NCI-H1092 treated with DMSO at 0.1 percent for 48 hours (cell line): ENCODE results near the gene SPOCK3.
"Not testable (repeated sequence)": the region's sequence is repeated elsewhere in the genome, so short reads cannot be mapped to it uniquely, and the experiment has no call there.

Experiments
- DNase-seq: peaks from one replicate; lab custom pipeline; 2025; lab: John Stamatoyannopoulos, UW

SPOCK3 gene

DNA sequence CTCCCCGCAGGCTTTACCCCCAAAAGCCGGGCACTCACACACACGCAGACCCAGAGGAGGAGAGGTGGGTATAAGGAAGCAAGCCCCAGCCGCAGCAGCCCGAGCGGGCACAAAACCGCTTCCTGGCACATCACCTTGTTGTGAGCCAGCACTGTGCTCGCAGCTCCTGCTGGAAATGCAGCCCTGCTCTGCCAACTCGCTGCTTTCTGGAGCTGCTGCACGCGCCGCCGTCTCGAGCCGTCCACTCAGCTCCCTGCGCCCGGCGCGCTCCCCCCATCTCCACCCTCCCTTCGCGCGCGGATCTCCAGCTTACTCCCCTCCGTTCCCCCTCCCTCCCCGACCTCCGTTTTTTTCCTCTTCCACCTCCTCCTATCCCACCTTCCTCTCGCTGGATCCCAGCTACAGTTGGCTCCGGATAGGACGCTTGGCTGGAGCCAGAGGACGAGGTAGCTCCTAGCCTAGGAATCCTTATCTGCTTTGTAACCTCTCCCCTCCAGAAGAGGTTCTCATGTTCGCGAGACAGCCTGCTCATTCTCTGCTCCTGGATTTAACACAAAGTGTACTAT, at the start of gene SPOCK3:
TSS of gene SPOCK3 (minus strand) at position 179 of the 566 bp plus-strand sequence.
- peak; percentile 34 for DNase-seq

DNA sequence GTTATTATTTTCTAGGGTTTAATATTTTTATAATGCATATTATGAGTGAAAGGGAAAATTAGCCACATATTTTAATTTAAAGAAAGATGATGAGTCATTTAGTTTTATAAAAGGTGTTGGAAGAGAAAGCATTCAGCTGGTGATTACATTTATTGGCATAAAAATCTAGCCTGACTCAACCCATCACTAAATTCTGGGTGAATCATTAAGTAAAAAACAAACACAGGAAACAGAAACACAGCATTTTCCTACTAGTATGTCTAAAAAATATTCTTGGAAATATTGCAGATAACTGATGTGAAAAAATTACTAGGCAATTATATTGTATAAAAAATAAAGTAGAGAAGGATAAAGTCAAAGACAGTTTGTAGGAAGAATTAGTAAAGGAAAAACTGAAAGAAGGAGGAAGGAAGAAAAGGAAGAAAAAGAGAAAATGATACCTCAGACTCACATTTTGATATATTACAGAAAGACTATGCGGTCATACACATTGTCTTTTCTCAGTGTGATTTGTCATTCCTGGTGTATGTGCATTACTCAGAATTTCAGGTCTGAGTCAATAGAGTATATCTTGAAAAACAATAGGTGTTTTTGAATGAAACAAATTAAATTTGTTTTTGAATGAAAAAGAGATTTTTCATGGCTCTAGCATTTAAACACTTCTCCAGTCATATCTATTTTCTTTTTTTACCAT, 48.0 kb upstream of the SPOCK3 start:
- no peak for DNase-seq

DNA sequence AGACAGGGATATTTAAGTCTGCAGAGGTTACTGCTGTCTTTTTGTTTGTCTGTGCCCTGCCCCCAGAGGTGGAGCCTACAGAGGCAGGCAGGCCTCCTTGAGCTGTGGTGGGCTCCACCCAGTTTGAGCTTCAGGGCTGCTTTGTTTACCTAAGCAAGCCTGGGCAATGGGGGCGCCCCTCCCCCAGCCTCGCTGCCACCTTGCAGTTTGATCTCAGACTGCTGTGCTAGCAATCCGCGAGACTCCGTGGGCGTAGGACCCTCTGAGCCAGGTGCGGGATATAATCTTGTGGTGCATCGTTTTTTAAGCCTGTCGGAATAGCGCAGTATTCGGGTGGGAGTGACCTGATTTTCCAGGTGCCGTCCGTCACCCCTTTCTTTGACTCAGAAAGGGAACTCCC, 47.3 kb upstream of the SPOCK3 start:
- not testable (repeated sequence) for DNase-seq

DNA sequence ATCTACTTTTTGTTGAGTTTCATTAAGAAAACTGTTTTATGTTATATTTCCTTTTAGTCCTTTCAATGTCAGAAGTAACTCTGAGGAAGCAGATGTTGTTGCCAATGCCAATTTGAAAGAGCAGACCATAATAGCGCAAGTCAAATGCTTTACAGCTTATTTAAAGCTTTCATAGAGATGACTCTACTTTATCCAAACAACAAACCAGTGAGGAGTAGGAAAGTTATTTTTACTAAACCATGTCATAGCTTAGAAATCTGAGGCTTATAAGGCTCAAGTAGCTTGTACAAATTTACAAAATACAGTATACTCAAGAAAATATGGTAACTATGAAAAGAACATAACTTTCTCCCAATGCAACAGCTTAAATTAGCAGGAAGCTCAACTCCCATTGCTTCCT, 40.1 kb upstream of the SPOCK3 start:
- no peak for DNase-seq

DNA sequence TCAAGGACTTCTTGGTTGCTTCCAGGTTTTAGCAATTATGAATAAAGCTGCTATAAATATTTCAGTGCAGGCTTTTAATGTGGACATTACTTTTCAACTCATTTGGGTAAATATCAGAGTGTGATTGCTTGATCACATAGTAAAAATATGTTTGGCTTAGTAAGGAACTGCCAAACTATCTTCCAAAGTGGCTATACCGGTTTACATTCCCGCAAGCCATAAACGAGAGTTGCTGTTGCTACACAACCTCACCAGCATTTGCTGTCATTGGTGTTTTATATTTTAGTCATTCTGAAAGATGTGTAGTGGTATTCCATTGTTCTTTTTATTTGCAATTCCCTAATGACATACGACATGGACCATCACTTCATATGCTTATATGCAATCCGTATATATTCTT, 30.9 kb upstream of the SPOCK3 start:
- no peak for DNase-seq

DNA sequence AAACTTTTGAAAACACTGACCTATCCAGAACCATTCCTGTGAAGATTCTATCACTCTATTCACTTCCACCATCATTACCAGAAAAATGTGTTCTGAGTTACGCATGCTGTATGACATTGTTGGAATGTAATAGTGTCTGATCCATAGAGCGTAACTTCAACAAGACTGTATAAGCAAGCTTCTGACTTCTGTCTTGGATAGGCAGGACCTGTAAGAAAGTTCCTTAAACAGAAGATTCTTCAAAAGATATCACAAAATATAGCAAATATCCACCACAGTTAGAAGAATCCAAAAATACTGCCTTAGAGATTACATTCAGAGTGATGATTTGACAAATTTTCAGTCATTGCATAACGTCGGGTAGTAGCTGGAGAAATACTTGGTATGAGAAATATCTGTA, 14.0 kb upstream of the SPOCK3 start:
- DNase-seq, result no peak

DNA sequence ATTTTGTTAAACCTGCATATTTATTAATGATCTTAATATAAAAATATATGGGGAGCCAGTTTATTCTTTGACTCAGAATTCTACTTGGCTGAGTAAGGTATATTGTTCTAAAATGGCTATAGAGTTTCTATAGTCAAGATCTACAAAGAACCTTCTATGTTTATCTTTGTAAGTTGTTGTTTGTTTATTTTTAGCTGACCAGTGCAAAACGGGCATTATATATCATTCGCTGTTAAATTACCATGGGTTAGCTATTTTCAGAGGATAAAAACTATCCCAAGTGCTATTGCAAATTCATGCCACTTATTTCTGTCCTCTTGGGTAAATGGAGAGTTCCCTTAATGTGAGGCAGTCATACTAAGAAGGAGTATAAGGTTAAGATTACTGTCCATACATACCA, 5.3 kb upstream of the SPOCK3 start:
- no peak for DNase-seq

DNA sequence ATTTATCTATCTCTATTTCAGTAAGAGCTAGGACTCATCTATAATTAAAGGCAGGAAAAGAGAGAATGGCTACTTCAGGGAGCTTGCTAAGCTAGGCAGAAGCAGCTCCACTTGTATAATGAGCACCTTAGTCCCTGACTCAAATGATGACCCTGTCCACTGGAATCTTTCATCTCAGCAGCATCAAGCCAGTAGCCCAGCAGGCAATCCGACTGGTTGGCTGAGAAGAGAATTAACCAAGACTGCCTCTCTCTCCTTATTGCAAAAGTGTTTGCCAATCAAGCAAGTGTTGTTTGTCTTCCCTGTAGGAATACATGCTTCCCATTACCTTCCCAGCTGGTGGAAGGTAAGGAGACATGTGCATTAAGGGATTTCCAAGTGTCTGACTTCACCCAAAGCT, 3.9 kb upstream of the SPOCK3 start:
- no peak for DNase-seq

DNA sequence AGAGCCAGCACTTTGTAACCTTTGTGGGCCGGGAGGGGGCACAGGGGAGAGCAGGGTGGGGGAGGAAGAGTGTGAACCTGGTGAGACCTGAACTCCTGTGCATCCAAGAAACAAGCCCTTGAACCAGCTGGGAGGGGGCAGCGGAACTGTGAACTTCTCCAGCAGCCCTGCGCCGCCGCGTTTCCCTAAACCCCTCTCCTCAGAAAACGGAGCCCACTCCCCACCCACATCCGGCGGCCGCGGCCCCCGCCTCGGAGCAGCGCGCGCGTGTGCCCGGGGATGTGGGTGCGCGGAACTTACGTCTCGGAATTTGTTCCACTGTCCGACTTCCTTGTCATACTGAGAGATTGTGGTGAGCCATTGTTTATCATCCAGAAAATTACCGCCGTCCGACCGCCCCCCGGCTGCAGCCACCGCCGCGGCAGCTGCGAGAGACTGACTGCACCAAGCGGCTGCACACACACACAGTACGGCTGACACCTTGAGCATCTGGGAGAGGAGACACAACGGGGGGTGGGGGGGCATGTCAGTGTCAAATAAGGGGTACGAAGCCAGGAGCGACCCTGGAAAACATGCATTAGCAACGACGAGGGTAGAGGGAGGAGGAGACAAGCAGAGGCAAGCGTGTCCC, 494 bp downstream of the SPOCK3 start:
- no peak for DNase-seq

DNA sequence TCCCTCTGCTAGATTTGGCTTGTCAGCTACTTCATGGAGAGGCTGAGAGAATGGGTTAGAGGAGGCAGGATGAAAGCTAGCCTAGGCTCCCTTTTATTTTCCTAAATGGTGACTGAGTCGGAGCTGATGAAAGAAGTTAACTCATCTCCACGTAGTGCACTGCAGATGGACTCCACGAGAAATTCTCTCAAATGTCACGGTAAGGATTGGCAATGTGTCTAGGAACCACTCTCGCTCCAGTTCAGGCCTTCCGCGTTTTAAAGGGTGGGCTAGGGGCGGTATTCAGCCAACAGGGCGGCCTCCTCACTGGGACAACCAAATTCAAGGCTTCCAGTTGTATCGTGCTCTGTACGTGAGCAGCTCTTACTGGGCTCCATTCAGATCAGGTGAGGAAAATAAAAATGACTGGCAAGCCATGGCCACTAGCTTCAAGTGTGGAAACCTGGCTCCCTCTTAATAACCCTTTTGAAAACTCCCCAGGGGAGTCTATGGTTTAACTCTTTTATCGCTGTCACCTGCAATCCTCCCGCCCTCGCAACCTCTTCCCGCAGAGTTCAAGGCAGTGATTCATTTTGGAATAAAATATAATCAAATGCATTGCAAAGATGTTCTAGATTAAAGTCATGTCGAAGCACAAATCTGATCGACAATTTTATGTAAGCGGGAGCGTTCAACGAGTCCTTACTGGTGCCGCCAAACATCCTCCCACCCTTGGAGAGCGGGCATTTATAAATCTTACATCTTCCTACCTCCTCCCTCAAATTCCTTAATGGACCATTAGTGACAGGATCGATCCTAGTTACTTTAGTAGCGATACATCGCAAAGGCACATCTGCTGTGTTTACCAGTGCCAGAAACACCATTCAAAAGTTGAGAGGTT, 1.2 kb downstream of the SPOCK3 start:
- DNase-seq, result no peak

DNA sequence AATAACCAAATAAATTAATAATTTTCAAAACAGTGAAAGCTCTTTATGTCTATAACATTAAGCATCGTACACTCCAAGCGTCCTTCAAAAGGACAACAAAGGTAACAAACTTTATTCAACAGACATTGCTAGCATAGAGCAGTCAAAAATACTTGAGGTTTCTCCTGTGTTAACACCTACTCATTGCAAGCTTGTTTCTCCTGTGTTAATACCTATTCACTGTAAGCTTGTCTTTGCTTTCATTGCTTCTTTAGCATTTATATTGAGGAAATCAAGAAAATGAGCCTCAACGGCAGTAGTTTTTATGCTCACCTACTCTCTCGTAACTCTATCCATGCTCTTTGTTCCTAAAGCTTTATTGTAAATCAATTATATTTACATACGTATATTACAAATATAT, 3.5 kb downstream of the SPOCK3 start:
- no peak for DNase-seq

DNA sequence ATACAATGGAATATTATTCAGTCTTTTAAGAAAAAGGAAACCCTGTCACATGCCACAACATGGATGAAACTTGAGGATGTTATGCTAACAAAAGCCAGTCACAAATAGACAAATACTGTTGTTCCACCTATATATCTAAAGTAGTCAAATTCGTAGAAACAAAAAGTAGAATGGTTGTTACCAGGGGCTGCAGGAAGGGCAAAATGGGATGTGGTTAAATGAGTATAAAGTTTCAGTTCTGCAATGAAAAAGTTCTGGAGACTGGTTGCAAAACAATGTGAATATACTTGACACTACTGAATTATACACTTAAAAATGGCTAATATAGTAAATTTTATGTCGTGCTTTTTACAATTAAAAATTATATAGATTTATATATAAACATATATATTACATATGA, 12.2 kb downstream of the SPOCK3 start:
- no peak for DNase-seq

DNA sequence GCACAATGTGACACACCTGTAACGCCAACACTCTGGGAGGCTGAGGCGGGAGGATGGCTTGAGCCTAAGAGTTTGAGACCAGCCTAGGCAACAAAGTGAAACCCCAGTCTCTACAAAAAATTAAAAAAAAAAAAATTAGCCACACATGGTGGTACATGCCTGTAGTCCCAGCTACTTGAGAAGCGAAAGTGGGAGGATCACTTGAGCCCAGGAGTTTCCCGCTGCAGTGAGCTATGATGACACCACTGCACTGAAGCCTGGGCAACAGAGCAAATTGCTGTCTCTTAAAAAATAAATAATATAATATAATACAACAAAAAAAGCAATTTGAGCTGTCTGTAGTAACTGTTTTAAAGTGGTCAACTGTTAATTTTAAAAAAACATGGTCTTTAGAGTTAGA, 13.2 kb downstream of the SPOCK3 start:
- DNase-seq, result no peak

DNA sequence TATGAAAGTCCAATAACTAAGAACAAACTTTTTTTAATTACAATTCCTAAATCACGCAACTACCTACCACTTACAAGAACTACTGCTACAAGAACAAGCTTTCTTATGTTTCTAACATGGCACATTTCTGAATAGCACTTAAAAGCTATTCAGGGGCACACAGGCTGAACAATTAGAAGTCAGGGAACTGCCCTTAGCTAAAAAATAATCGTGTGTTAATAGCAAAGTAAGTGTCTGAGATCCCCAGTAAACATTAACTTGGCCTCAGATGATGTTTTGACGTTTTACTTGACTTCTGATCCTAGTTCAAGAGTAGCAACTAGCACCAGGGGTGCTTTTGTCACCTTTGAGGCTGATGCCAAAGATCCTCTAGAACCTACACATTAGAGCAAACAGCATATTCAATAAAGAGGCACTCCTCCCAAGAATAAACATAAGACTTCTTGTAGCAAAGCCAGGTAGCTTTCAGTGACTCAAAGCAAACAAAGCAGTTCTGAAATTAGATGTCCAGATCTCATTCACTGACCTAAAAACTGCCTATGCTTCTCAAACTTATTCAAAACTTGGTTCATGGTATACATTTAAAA, 16.2 kb downstream of the SPOCK3 start:
- peak; percentile 32 for DNase-seq

DNA sequence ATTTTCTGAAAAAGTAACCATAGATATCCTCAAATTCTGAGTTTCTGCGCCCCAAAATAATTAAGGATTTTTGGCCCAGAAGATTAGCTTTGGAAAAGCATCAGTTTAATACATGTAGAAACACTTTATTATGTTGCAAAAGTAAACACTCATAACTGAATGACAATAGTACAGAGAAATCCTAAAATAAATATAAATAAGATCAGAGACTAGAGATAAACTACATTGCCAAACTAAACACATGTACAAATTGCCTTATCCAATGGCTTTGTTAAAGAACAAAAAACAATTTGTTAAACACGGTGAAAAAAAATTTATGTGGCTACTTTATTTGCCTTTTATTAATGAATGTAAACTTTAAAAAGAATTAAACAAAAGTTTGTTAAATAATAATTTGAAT, 17.5 kb downstream of the SPOCK3 start:
- DNase-seq, result no peak

DNA sequence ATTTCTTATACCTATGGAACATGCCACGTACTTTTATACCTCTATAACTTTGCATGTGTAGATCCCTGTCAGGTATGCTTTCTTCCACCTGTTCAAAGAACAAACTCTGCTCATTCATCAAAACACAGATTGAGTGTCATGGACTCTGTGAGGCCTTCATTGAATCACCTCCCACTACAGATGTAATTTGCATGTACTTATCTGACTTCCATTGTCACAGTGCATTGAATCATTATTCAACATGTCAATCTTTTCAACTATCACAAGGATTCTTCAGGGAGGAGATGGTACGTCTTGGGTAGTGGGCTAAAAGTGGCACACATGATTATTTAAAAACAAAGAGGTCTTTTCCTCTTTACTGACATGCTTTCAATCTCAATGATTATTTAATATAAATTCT, 24.1 kb downstream of the SPOCK3 start:
- DNase-seq, result no peak

DNA sequence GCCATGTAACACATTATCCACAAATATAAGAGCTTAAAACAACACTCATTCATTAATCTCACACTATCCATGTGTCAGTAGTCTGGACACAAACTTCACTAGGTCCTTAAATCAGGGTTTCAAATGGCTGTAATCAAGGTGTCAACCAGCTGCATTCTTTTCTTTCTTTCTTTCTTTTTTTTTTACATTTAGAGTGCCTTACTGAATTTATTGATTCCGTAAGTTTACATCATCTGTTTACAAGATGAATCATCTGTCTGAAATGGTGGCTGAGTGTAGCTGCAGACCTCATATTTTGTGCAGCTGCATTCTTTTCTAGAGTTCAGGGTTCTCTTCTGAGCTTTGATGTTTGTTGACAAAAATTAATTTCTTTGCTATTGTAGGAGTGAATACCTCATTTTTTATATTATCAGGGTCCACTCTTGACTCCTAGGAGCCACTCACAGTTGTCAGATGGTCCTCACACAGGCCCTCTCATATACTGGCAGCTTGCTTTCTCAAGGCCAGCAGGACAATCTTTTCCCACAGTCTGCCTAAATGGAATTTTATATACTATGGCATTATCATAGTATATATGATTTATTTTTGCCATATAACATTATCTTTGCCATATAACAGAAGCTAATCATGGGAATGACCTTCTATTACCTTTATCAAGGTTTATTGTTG, 37.8 kb downstream of the SPOCK3 start:
- DNase-seq, result no peak

DNA sequence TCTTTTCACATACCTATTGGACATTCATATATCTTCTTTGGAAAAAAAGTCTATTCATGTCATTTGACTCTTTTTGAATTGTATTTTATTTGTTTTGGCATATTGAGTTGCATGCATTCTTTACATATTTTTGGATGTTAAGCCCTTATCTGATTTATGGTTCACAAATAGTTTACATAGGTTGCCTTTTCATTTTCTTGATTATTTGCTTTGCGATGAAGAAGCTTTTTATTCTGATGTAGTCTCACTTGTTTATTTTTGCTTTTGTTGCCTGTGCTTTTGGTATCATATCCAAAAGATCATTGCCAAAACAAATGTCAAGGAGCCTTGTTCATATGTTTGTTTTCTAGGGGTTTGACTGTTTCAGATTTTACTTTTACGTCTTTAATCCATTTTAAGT, 43.9 kb downstream of the SPOCK3 start:
- no peak for DNase-seq

DNA sequence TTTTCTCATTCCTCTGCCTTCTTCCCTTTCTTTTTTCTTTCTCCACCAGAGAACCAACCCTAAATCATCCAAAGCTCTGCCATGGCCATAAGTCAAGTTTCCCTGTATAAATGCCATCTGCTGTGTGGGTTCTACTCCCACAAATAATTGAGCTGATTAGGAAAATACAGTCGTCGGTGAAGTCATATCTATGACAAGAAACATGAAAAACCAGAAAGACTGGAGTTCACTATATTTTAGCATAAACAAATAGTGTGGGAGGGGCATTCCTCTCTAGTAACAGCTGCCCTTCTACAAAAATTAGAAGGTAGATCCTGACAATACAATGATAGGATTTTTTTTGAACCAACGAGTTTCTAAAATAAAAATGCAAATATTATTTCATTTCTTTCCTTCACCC, 48.8 kb downstream of the SPOCK3 start:
- DNase-seq, result no peak

DNA sequence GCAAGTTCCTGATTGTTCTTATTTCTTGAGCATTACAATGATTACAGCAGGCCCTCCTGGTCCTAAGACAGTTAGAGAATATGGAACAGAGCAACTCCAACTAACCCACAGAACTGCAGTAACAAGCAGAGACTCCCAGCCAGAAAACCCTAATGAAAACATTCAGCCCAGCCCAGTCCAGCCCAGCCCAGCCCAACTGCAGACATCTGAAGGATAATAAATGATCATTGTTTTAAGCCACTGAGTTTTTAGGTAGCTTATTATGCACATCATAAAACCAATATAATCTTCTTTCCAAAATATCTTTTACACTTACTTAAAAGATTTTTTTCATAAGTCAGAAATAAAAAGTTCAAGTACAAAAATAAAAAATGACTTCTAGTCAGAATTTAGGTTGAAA, 51.3 kb downstream of the SPOCK3 start:
- DNase-seq, result no peak

DNA sequence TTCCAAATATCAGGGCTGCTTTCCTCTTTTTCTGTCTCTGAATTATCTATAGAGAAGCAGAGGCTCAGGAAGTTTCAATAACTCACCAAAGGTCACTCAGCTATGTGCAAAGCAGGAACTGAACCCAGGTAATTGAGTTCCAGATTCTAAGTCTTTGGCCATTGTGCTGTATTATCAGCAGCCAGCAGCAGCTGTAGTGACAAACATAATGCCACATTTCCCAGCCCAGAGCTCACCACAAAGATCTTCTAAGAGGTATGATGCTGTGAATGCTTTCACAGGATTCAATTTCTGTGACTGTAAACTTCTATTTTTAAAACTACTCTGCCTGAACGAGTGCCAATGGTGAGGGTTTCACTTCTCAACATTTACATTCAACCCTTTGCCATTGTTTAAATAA, 56.4 kb downstream of the SPOCK3 start:
- DNase-seq, result no peak
